Caco-2 (cell line): ENCODE data around the gene CRPPA. TPM values are rescaled to one million over a fixed set of nuclear protein-coding genes. Genes with fewer than 3 reads are reported as not detected.

Experiments
- BruUV-seq: library from RNA; stranded (reverse); fragments of 400-500 nt; replicated peaks from 2 replicates; lab custom pipeline; 2021; lab: Mats Ljungman, UMichigan
- CTCF ChIA-PET: fragments of 300-600 bp; sonication (Branson Sonifier 250); formaldehyde crosslinking; loops from one replicate; lab custom pipeline; 2022; ENCODE audit warnings: antibody characterized with exemption; lab: Charles Lee
- POLR2A ChIA-PET: fragments of 300-600 bp; sonication (Branson Sonifier 250); formaldehyde crosslinking; loops from one replicate; lab custom pipeline; 2022; ENCODE audit warnings: antibody characterized with exemption; lab: Charles Lee
- DNase-seq, 2 experiments: peaks; one replicate each; pipeline versions ENCODE4 v3.0.0 to v3.0.0-alpha.2; 2020 to 2022
- H3K27me3 ChIP-seq: replicated peaks from 2 replicates; pipeline ENCODE4 v1.6.0; 2011; ENCODE audit warnings: low read length; ENCODE audit not compliant: control insufficient read depth, insufficient read depth
- H3K36me3 ChIP-seq: 2 replicates; pipeline ENCODE4 v1.5.1; 2011; ENCODE audit warnings: low read length; ENCODE audit not compliant: control insufficient read depth, insufficient read depth
- H3K4me1 ChIP-seq: fragments of 250-450 bp; sonication (Bioruptor Pico); 2 replicates; pipeline ENCODE4 v1.5.1; 2020; ENCODE audit warnings: mild to moderate bottlenecking
- H3K4me3 ChIP-seq: 2 replicates; pipeline ENCODE4 v1.5.1; 2011; ENCODE audit warnings: low read depth, mild to moderate bottlenecking, control low read depth, low read length
- H3K9me3 ChIP-seq: fragments of 250-450 bp; sonication (Bioruptor Pico); 2 replicates; pipeline ENCODE4 v1.5.1; 2020; ENCODE audit warnings: mild to moderate bottlenecking, moderate library complexity
- H3K27ac Mint-ChIP-seq: one replicate; pipeline ENCODE4 v1.8.0; 2022; ENCODE audit warnings: mixed read lengths; ENCODE audit not compliant: unreplicated experiment
- H3K27me3 Mint-ChIP-seq: one replicate; pipeline ENCODE4 v1.8.0; 2022; ENCODE audit warnings: mixed read lengths; ENCODE audit not compliant: insufficient read depth, unreplicated experiment
- H3K36me3 Mint-ChIP-seq: one replicate; pipeline ENCODE4 v1.8.0; 2022; ENCODE audit warnings: mild to moderate bottlenecking, mixed read lengths; ENCODE audit not compliant: insufficient read depth, unreplicated experiment
- H3K4me1 Mint-ChIP-seq: one replicate; pipeline ENCODE4 v1.8.0; 2022; ENCODE audit warnings: low read depth, mixed read lengths; ENCODE audit not compliant: unreplicated experiment
- H3K4me3 Mint-ChIP-seq: one replicate; pipeline ENCODE4 v1.8.0; 2022; ENCODE audit warnings: mild to moderate bottlenecking, moderate library complexity, mixed read lengths; ENCODE audit not compliant: unreplicated experiment
- H3K9me3 Mint-ChIP-seq: one replicate; pipeline ENCODE4 v1.8.0; 2022; ENCODE audit warnings: mixed read lengths; ENCODE audit not compliant: unreplicated experiment
- CTCF ChIP-seq, 2 experiments: fragments of 200-600 bp in 1 of 2; IDR thresholded peaks; 1 replicate in 1 of 2; 2 replicates in 1 of 2; pipeline versions ENCODE4 v1.5.1 to v1.8.0; 2011 to 2022; ENCODE audit warnings: antibody characterized with exemption in 1 of 2, control low read depth in 1 of 2, inconsistent platforms in 1 of 2, low read depth in 1 of 2, low read length in 1 of 2, mild to moderate bottlenecking in 1 of 2, moderate library complexity in 1 of 2; ENCODE audit not compliant: insufficient read depth in 1 of 2, severe bottlenecking in 1 of 2, unreplicated experiment in 1 of 2
- intact Hi-C: fragments of 100-400 bp; cut with micrococcal nuclease; formaldehyde crosslinking; loops from one replicate; pipeline ENCODE4 v1.10.0; 2022; ENCODE audit not compliant: unreplicated experiment
- total RNA-seq: library from RNA; stranded (reverse); gene quantifications from 2 replicates; pipeline ENCODE4 v1.2.3, GENCODE V29; 2022

Gene CRPPA
- total RNA-seq, 1 experiment from 2014 or later: 7.3 TPM

- Mint-ChIP-seq H3K9me3 (no peaks in the 10 kb centered on the region), H3K36me3 (no peaks in the 10 kb centered on the region), H3K27me3 (no peaks in the 10 kb centered on the region), H3K4me1 (no peaks in the 10 kb centered on the region), H3K4me3 (no peak overlapping the region), H3K27ac (no peak overlapping the region)
- no peak for TF ChIP-seq CTCF (IDR thresholded peaks at IDR 0.05; ENCODE audit: insufficient read depth in 1 of 2, low read depth in 1 of 2, low read length in 1 of 2, severe bottlenecking in 1 of 2, unreplicated experiment in 1 of 2)
- peaks cover 4% of the 10 kb centered on the region; the same call in 1 of the 2 replicates for H3K4me1 ChIP-seq
- POLR2A ChIA-PET: no interaction called here
- DNase-seq: no peak
- no peaks in the 10 kb centered on the region for H3K9me3 ChIP-seq
- intact Hi-C loops: no loop called here
- H3K27me3 ChIP-seq: no peaks in the 10 kb centered on the region
- CTCF ChIA-PET: no interaction called here
- no peaks in the 10 kb centered on the region; the same call in 1 of the 2 replicates for H3K36me3 ChIP-seq
- H3K4me3 ChIP-seq: no peak overlapping the region
- BruUV-seq: no TSS peak
These were observed 9.9 kb downstream of the CRPPA start for GRCh38 chr7:16411391-16411790.

GRCh38 chr7:16409777-16410176 lies 11.6 kb downstream of the CRPPA start:
- BruUV-seq: no TSS peak
- H3K27me3 ChIP-seq: no peaks in the 10 kb centered on the region
- Mint-ChIP-seq H3K9me3 (no peaks in the 10 kb centered on the region), H3K4me3 (no peak overlapping the region), H3K27ac (no peak overlapping the region), H3K36me3 (no peaks in the 10 kb centered on the region), H3K27me3 (no peaks in the 10 kb centered on the region), H3K4me1 (no peaks in the 10 kb centered on the region)
- no peaks in the 10 kb centered on the region; the same call in 1 of the 2 replicates for H3K36me3 ChIP-seq
- POLR2A ChIA-PET: no interaction called here
- H3K4me1 ChIP-seq: no peaks in the 10 kb centered on the region
- intact Hi-C loops: no loop called here
- DNase-seq: no peak
- TF ChIP-seq CTCF (IDR thresholded peaks at IDR 0.05; ENCODE audit: insufficient read depth in 1 of 2, low read depth in 1 of 2, low read length in 1 of 2, severe bottlenecking in 1 of 2, unreplicated experiment in 1 of 2): no peak
- H3K9me3 ChIP-seq: no peaks in the 10 kb centered on the region
- CTCF ChIA-PET: no interaction called here
- H3K4me3 ChIP-seq: no peak overlapping the region

- Histone ChIP-seq H3K36me3 (peaks cover 2% of the 10 kb centered on the region; the same call in 1 of the 2 replicates), H3K4me3 (no peak overlapping the region), H3K4me1 (no peaks in the 10 kb centered on the region), H3K9me3 (peaks cover 28% of the 10 kb centered on the region), H3K27me3 (no peaks in the 10 kb centered on the region)
- Mint-ChIP-seq H3K27me3 (no peaks in the 10 kb centered on the region), H3K4me3 (no peak overlapping the region), H3K27ac (no peak overlapping the region), H3K36me3 (peaks cover 18% of the 10 kb centered on the region), H3K4me1 (no peaks in the 10 kb centered on the region), H3K9me3 (peaks cover 15% of the 10 kb centered on the region)
- no peak for TF ChIP-seq CTCF (IDR thresholded peaks at IDR 0.05; ENCODE audit: insufficient read depth in 1 of 2, low read depth in 1 of 2, low read length in 1 of 2, severe bottlenecking in 1 of 2, unreplicated experiment in 1 of 2)
- no peak for DNase-seq
- ChIA-PET POLR2A (no interaction called here), CTCF (no interaction called here)
- no TSS peak for BruUV-seq
- intact Hi-C loops: no loop called here
These were observed 16.7 kb downstream of the CRPPA start for GRCh38 chr7:16404636-16405035.
